GM18951 (cell line): ENCODE results near the gene RNF26.

Experiments
- POLR2A ChIP-seq: IDR thresholded peaks from 4 replicates; pipeline ENCODE4 v1.6.1; 2011; ENCODE audit warnings: mild to moderate bottlenecking; ENCODE audit not compliant: insufficient read length, insufficient read depth; ENCODE audit errors: extremely low read depth
- in situ Hi-C: fragments of 300-500 bp; cut with MboI; formaldehyde crosslinking; loops from one replicate; pipeline ENCODE4 v1.12.0; 2022; ENCODE audit warnings: low sequenced_read_pairs, mixed read lengths, inconsistent platforms; ENCODE audit not compliant: unreplicated experiment

Gene RNF26

DNA sequence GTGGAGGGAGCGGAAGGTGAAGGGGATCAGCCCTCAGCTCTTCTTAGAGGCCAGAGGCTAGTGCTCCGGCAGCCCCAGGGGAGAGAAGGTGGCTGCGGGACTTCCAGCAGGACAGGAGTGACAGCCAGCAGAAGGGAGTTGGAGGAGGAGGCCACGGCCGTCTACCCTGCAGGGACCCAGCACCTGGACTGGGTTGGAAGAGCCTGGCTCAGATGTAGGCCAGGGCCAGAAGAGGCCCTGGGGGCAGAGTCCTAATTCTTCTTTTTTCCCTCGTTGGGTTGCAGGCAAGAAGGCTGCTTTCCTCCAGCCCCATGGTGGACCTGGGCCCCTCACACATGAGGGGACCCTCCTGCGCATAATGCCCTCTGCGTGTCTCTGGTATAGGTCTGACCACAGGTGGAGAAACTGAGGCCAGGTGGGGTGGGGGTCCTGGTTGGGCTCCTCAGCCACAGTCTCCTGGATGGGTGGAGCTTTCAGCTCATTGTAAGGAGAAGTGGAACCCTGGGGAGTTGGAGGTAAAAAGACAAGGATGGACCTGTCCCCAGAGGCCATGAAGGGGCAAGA, 15.1 kb upstream of the RNF26 start:
- in situ Hi-C loops, result no loop called here
- peak; percentile 6 for TF ChIP-seq POLR2A

DNA sequence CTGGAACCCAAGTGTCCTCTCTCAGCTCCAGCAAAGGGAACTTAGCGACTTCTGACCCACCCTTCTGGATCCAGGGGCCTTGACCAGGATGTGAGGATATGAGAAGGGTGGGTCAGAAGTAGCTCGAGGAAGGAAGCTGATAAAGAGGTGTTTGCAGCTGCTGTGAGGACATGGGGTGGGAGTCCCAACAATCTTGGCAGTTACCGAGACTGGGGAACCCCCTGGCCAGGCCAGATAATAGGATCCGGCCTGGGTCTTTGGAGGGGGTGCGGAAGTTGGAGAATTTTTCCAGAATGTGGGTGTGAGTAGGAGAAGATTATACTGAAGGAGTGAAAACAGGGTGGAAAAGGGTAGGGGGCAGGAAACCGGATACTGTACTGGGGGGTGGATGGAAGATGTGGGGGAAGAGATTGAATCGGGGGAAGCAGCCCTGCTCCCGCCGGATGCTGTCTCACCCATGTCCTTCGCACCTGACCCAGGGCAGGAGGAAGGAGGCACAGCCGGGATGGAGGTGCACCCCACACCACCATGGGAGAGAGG, 14.6 kb upstream of the RNF26 start:
- in situ Hi-C loops, result no loop called here
- TF ChIP-seq POLR2A, result no peak

DNA sequence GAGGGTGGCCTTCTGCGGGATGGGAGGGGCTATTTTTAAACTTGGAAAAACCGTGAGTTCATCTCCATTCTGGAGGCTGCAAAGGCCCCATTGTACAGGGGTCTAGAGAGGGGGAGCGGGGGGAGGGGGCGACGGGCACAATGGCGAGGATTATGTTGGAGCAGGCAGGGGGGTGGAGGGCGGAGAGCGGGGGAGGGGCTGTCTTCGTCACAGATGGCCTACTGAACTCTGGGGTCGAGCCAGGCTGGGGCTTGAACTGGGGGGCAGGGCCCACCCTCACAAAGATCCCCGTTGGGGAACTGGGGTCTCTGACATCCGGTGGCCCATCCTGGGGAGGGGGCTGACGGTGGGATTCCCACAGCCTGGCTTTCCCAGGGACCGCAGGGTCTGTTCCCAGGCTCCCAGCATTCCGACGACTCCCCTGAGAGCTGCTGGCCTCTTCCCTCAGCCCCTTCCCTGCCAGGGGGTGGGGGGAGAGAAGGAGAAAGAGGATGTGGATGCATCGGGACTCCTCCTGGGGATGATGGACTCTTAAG, 14.0 kb upstream of the RNF26 start:
- TF ChIP-seq POLR2A, result no peak
- in situ Hi-C loops, result no loop called here

DNA sequence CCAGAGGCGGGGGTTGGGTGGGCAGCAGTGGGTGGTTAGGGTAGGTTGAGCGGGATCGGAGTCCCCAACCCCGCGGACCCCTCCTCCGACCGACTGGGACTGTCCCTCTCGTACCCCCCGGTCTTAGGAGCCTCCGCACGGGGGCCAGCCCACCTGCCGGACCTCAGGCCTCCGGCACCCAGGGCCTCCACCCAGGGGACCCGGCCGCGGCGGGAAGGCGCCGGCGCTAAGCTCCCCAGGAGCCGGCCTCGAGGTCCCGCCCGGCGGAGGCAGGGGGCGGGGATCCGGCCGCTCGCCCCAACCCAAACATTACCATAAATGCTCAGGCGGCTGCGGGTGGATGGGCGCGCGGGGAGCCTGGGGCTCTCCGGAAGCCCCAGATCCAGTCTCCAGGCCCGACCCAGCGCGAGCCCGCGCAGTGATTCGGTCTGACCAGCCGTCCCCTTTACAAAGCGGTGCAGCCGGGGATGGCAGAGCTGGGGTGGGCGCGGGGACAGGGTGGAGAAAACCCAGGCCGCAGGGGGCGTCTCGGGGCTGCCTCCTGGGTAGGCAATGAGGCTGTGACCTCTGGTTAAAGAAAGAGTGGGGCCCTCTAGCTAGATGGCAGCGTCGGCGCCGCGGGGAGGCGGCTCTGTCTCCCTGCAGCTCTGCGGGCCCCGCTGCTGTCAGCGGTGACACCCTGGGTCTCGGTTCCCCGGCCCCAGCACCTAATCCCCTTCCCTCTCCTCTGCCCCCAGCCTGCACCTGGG, 13.4 kb upstream of the RNF26 start:
- TF ChIP-seq POLR2A, result peak; percentile 71
- in situ Hi-C loops, result no loop called here

DNA sequence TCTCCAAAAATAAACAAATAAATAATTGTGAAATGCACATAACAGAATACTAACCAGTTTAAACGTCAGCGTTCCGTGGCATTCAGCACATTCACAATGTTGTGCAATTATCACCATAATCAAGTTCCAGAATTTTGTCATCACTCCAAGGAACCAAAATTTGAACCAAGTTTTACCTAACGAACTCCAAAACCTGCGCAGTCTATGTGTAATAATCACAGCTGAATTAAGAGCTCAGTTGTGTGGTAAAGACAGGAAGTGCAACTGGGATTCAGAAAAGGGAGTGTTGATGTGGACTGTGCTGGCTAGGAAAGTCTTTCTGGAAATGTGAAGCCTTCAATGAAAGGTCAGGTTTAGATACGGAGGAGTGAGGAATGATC, 12.0 kb upstream of the RNF26 start:
- no peak for TF ChIP-seq POLR2A
- in situ Hi-C loops, result no loop called here

- no peak for TF ChIP-seq POLR2A
- in situ Hi-C loops, result no loop called here
Observed at GRCh38 chr11:119322921-119323531, 11.3 kb upstream of the RNF26 start.

- in situ Hi-C loops, result no loop called here
Observed at GRCh38 chr11:119323532-119324033, 10.7 kb upstream of the RNF26 start.

GRCh38 chr11:119324189-119324588, 10.1 kb upstream of the RNF26 start:
- in situ Hi-C loops, result no loop called here
- TF ChIP-seq POLR2A, result no peak

More at GRCh38 chr11:119323532-119324033, 10.7 kb upstream of the RNF26 start:
- TF ChIP-seq POLR2A, result no peak

DNA sequence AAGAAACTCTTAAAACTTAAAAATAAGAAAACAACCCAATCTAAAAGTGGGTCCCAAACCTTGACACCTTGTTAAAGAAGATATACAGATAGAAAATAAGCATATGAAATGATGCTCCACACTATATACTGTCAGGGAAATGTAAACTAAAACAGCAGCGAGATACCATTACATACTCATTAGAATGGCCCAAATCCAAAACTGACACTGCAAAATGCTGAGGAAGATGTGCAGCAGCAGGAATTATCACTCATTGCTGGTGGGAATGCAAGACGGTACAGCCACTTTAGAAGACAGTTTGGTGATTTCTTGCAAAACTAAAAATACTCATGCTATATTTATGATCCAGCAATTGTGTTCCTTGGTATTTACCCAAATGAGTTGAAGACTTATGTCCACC, 5.0 kb upstream of the RNF26 start:
- in situ Hi-C loops, result no loop called here
- no peak for TF ChIP-seq POLR2A

- in situ Hi-C loops, result no loop called here
Observed at GRCh38 chr11:119330237-119330636, 4.1 kb upstream of the RNF26 start.

DNA sequence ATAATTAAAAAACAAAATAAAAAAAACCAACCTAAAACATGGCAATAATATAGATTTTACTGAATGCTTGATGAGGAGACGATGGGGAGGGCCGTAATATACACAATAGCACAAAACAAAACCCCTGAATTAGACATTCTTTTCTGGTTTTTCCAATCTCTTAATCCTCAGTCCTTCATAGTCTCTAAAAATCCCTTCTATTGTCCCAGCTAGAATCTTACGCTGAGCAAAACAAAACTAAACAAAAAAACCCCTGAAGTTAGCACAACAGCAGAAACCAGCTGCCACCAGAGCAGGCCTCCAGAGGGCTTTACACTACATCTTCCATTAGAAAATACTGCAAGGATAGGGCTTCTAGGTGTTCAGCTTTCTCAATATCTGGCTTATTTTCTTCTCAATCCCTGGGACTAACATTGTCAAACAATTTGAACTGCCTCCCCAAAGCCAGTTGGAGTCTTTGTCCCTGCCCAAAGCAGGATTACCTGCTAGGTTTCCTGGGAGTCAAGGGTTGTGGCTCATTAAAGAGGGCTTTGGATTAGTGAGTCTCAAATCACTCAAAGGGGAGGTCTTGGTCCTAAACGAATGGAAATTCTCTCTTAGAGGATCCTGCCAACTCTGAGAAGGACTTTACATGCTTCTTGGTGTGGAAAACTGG, 2.1 kb upstream of the RNF26 start:
- in situ Hi-C loops, result no loop called here
- no peak for TF ChIP-seq POLR2A

More at GRCh38 chr11:119330237-119330636, 4.1 kb upstream of the RNF26 start:
- TF ChIP-seq POLR2A, result no peak

GRCh38 chr11:119335091-119335654, 846 bp downstream of the RNF26 start:
- in situ Hi-C loops, result no loop called here

More at GRCh38 chr11:119335091-119335654, 846 bp downstream of the RNF26 start:
- TF ChIP-seq POLR2A, result no peak
